Ureter (tissue), 1 donor: ENCODE measurements around the gene DPH1. TPM values are rescaled to one million over a fixed set of nuclear protein-coding genes. Genes with fewer than 3 reads are reported as not detected.

Experiments
- DNase-seq: peaks from one replicate; pipeline ENCODE4 v3.0.0-alpha.2; 2020; ENCODE audit warnings: low spot score
- total RNA-seq: library from RNA; stranded (reverse); gene quantifications from one replicate; pipeline ENCODE4 v1.2.4, GENCODE V29; 2023
- donor health status: DM: yes; HTN: yes; CAD: no.

DPH1 gene
- total RNA-seq, 1 donor from 2014 or later, result 68.8 TPM

GRCh38 chr17:2027528-2028233, 2.3 kb upstream of the DPH1 start:
- no peak for DNase-seq

- no peak for DNase-seq
Observed at GRCh38 chr17:2028234-2028614, 1.7 kb upstream of the DPH1 start.

- DNase-seq, result no peak
Observed at GRCh38 chr17:2028737-2029136, 1.2 kb upstream of the DPH1 start.

GRCh38 chr17:2030779-2031163, 818 bp downstream of the DPH1 start:
- no peak for DNase-seq

- DNase-seq, result no peak
Observed at GRCh38 chr17:2033153-2033552, 3.2 kb downstream of the DPH1 start.

GRCh38 chr17:2034157-2034556, 4.2 kb downstream of the DPH1 start:
- DNase-seq, result no peak

GRCh38 chr17:2034806-2035540, 5.0 kb downstream of the DPH1 start:
- DNase-seq, result no peak

GRCh38 chr17:2035541-2036488, 5.9 kb downstream of the DPH1 start:
- DNase-seq, result no peak

- DNase-seq, result no peak
Observed at GRCh38 chr17:2037155-2037554, 7.2 kb downstream of the DPH1 start.

- no peak for DNase-seq
Observed at GRCh38 chr17:2040219-2040827, 10.4 kb downstream of the DPH1 start.

- DNase-seq, result no peak
Observed at GRCh38 chr17:2040942-2041560, 11.1 kb downstream of the DPH1 start.

GRCh38 chr17:2041561-2042389, 11.8 kb downstream of the DPH1 start, which contains the start of gene OVCA2:
OVCA2 (plus strand) TSS chr17:2042022; CDS start chr17:2042048, 26 bp downstream.
- peak; percentile 95 for DNase-seq

- no peak for DNase-seq
Observed at GRCh38 chr17:2042390-2042847, 12.5 kb downstream of the DPH1 start.

GRCh38 chr17:2042933-2043332, 13.0 kb downstream of the DPH1 start:
- DNase-seq, result no peak

GRCh38 chr17:2043785-2044184, 13.8 kb downstream of the DPH1 start:
- no peak for DNase-seq

- no peak for DNase-seq
Observed at GRCh38 chr17:2044263-2044894, 14.4 kb downstream of the DPH1 start.

GRCh38 chr17:2047590-2047989, 17.6 kb downstream of the DPH1 start:
- DNase-seq, result no peak

- DNase-seq, result peak; percentile 42
Observed at GRCh38 chr17:2048805-2049204, 18.9 kb downstream of the DPH1 start.
